ENCODE measurements around the gene RNF19B. TPM values are rescaled to one million over a fixed set of nuclear protein-coding genes. Genes with fewer than 3 reads are reported as not detected.

Gene RNF19B
- total RNA-seq, 1 experiment from 2014 or later: 22.5 TPM

GRCh38 chr1:32903991-32904785 lies 60.4 kb downstream of the RNF19B start:
- POLR2A ChIA-PET: no interaction called here
- CTCF ChIA-PET: interaction anchor here (0.8 to 1.2 kb wide), 2 partner anchors 11 to 28 kb away, joined by 3 to 4 read pairs; no protein-coding TSS in a partner anchor
- no peaks in the 10 kb centered on the region for H3K36me3 ChIP-seq (ENCODE audit: control insufficient read depth in 1 of 2, insufficient read depth in 2 of 2, low read length in 2 of 2)
- intact Hi-C loops (cut with micrococcal nuclease): loop anchor here (10.0 kb wide), 1 partner anchor 151 kb away; no protein-coding TSS in a partner anchor
- H3K4me3 ChIP-seq (replicated peaks in 1 of 2; ENCODE audit: low read depth in 1 of 2, low read length in 2 of 2): no peak overlapping the region
- no peaks in the 10 kb centered on the region for H3K27me3 ChIP-seq (ENCODE audit: insufficient read depth, low read length)
- BruUV-seq (replicated peaks): no TSS peak
- no peak overlapping the region for H3K4me2 ChIP-seq (ENCODE audit: low read length)
- no peaks in the 10 kb centered on the region for H3K9me3 ChIP-seq (ENCODE audit: control insufficient read depth in 1 of 2, insufficient read depth in 1 of 2, low read depth in 1 of 2, low read length in 2 of 2)
- H3K79me2 ChIP-seq (ENCODE audit: insufficient read depth, low read length): peaks cover 6% of the 10 kb centered on the region; the same call in 1 of the 2 replicates
- no peak overlapping the region for H3K9ac ChIP-seq (ENCODE audit: low read length)
- H3K4me1 ChIP-seq (ENCODE audit: control insufficient read depth in 1 of 2, insufficient read depth in 2 of 2, low read length in 2 of 2): peaks cover 19 to 32% of the 10 kb centered on the region in 2 experiments; a peak in 3 of 4 replicates
- no peak overlapping the region for H2AFZ ChIP-seq (ENCODE audit: low read depth, low read length, poor library complexity, severe bottlenecking)
- H4K20me1 ChIP-seq (ENCODE audit: insufficient read depth): no peaks in the 10 kb centered on the region
- no peak for ATAC-seq
- no peak overlapping the region for H3K27ac ChIP-seq (ENCODE audit: low read depth, low read length)
- no peak for DNase-seq (ENCODE audit: low read depth, low spot score)
- RAD21 ChIA-PET (ENCODE audit: low non-redundant PET in 1 of 2, low total read pairs in 2 of 2, uncharacterized antibody in 2 of 2, unreplicated experiment in 2 of 2): no interaction called here
- H3K9me2 ChIP-seq (ENCODE audit: insufficient read depth): no peaks in the 10 kb centered on the region
- TF ChIP-seq ZNF274 (IDR thresholded peaks at IDR 0.05; ENCODE audit: low read depth, low read length): no peak
- no peak for TF ChIP-seq EZH2 (IDR thresholded peaks at IDR 0.05)
- no peak for TF ChIP-seq REST (IDR thresholded peaks at IDR 0.05; ENCODE audit: low read depth)
- TF ChIP-seq ELF1 (IDR thresholded peaks at IDR 0.05; ENCODE audit: borderline replicate concordance, low read depth): no peak
- no peak for TF ChIP-seq POLR2A (IDR thresholded peaks at IDR 0.05; ENCODE audit: borderline replicate concordance, extremely low read depth, insufficient read depth, insufficient read length)

Data from HCT116 (cell line).